HEK293 (cell line): ENCODE measurements around the gene ADCY3.

Source experiments
- KLF1 ChIP-seq: fragments of 450-650 bp; formaldehyde crosslinking; IDR thresholded peaks from 2 replicates; pipeline ENCODE4 v1.5.1; 2016; ENCODE audit warnings: missing biosample characterization, missing genetic modification characterization
- YY1 ChIP-seq: fragments of 450-650 bp; formaldehyde crosslinking; IDR thresholded peaks from 2 replicates; pipeline ENCODE4 v1.5.1; 2018; ENCODE audit warnings: missing biosample characterization, missing genetic modification characterization
- ZFP3 ChIP-seq: fragments of 450-650 bp; formaldehyde crosslinking; IDR thresholded peaks from 2 replicates; pipeline ENCODE4 v1.5.1; 2016; ENCODE audit warnings: low read depth, missing biosample characterization, missing genetic modification characterization
- ZNF138 ChIP-seq: fragments of 450-650 bp; formaldehyde crosslinking; IDR thresholded peaks from 2 replicates; pipeline ENCODE4 v1.5.1; 2016; ENCODE audit warnings: missing biosample characterization, missing genetic modification characterization, borderline replicate concordance
- ZNF830 ChIP-seq: fragments of 450-650 bp; IDR thresholded peaks from 2 replicates; pipeline ENCODE4 v1.5.0; 2018; ENCODE audit warnings: missing biosample characterization, missing genetic modification characterization, low read depth, mild to moderate bottlenecking, moderate library complexity
- TF ChIP-seq, protein P1 (sequence below): fragments of 450-650 bp; formaldehyde crosslinking; IDR thresholded peaks from 2 replicates; pipeline ENCODE4 v1.5.1; 2016; ENCODE audit warnings: missing biosample characterization, missing genetic modification characterization

DNA sequence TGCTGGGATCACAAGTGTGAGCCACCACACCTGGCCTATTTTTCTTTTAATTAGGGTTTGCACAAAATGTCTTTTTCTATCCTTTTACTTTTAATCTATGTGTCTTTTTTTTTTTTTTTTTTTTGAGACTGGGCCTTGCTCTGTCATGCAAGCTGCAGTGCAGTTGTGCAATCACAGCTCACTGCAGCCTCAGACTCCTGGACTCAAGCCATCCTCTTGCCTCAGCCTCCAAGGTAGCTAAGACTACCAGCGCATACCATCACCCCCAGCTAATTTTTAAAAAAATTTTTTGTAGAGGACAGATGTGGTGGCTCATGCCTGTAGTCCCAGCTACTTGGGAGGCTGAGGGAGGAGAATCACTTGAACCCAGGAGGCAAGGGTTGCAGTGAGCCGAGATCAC is 27.1 kb downstream of the ADCY3 start:
- no peak for TF ChIP-seq KLF1 (tag by site-specific recombination)
- TF ChIP-seq, protein P1, sequence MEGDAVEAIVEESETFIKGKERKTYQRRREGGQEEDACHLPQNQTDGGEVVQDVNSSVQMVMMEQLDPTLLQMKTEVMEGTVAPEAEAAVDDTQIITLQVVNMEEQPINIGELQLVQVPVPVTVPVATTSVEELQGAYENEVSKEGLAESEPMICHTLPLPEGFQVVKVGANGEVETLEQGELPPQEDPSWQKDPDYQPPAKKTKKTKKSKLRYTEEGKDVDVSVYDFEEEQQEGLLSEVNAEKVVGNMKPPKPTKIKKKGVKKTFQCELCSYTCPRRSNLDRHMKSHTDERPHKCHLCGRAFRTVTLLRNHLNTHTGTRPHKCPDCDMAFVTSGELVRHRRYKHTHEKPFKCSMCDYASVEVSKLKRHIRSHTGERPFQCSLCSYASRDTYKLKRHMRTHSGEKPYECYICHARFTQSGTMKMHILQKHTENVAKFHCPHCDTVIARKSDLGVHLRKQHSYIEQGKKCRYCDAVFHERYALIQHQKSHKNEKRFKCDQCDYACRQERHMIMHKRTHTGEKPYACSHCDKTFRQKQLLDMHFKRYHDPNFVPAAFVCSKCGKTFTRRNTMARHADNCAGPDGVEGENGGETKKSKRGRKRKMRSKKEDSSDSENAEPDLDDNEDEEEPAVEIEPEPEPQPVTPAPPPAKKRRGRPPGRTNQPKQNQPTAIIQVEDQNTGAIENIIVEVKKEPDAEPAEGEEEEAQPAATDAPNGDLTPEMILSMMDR: no peak
- TF ChIP-seq ZNF830 (tag by site-specific recombination): no peak
- TF ChIP-seq ZNF138: no peak
- no peak for TF ChIP-seq ZFP3 (tag by site-specific recombination)
- no peak for TF ChIP-seq YY1 (tag by site-specific recombination)
